Esophagus (tissue), 2 donors: Measurements from ENCODE around the gene AP3S2. TPM values are rescaled to one million over a fixed set of nuclear protein-coding genes. Genes with fewer than 3 reads are reported as not detected.
"Not testable (repeated sequence)": the region's sequence is repeated elsewhere in the genome, so short reads cannot be mapped to it uniquely, and the experiment has no call there.

Experiments used
- H3K27ac ChIP-seq, 2 donors: one replicate each; pipeline ENCODE4 v1.5.1; 2013; ENCODE audit warnings: low read depth in 2 of 2, mild to moderate bottlenecking in 2 of 2, inconsistent platforms in 1 of 2, low read length in 1 of 2, moderate library complexity in 1 of 2
- H3K27me3 ChIP-seq, 2 donors: one replicate each; pipeline ENCODE4 v1.6.1; 2013; ENCODE audit warnings: low read length in 2 of 2, control low read depth in 1 of 2, mild to moderate bottlenecking in 1 of 2; ENCODE audit not compliant: insufficient read depth in 2 of 2, control insufficient read depth in 1 of 2
- H3K36me3 ChIP-seq, 2 donors: one replicate each; pipeline ENCODE4 v1.6.1; 2013; ENCODE audit warnings: low read length in 1 of 2; ENCODE audit not compliant: control insufficient read depth in 2 of 2, insufficient read depth in 2 of 2
- H3K4me1 ChIP-seq, 2 donors: one replicate each; pipeline ENCODE4 v1.6.1; 2013; ENCODE audit warnings: low read length in 1 of 2; ENCODE audit not compliant: control insufficient read depth in 2 of 2, insufficient read depth in 2 of 2
- H3K4me3 ChIP-seq, 2 donors: one replicate each; pipeline ENCODE4 v1.5.1; 2013; ENCODE audit warnings: low read length in 2 of 2, mild to moderate bottlenecking in 2 of 2, low read depth in 1 of 2, moderate library complexity in 1 of 2
- H3K9me3 ChIP-seq, 2 donors: one replicate each; pipeline ENCODE4 v1.6.1; 2013; ENCODE audit warnings: mild to moderate bottlenecking in 2 of 2, low read depth in 1 of 2, low read length in 1 of 2, moderate library complexity in 1 of 2; ENCODE audit not compliant: control insufficient read depth in 2 of 2, insufficient read depth in 1 of 2
- WGBS, 2 donors: extraction: QIAGEN DNeasy Blood & Tissue Kit; methylation state at CpG; one replicate each; pipeline ENCODE4 v1.1.7; 2013; 5-methylcytosine and 5-hydroxymethylcytosine counted together
- polyA plus RNA-seq, 2 donors: library from polyadenylated mRNA; stranded (reverse); fragments of 200-250 nt; gene quantifications; one replicate each; pipeline ENCODE4 v1.2.3, GENCODE V29; 2013
- donor health status: healthy with polysubstance abuse.
- donor health status: Bipolar disorder and iron deficiency.

Gene AP3S2
- polyA plus RNA-seq, 2 donors: 6.0 to 11.6 TPM

DNA sequence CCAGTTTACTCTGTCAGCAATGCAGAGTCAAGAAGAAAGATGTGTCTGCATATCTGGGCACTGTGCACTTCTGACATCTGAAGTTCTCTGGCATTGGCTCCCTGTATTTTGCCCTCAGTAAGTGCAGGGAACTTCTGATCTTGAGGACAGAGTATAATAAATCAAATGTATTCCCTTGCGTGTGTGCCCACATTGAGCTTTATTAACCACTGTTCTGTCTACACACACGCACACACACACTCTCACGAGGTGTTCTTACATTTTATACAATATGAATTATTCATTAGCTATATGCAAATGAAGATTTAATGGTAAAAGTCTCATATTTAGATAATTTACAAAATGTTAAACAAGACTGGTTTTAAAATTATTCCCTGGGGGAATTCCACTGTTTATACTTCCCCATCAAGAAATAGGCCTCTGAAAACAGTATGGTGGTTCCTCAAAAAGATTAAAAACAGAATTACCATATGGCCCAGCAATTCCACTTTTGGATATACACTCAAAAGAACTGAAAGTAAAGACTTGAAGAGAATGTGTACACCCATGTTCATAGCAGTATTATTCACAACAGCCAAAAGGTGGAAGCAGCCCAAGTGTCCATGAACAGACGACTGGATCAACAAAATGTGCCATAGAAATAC is 54.5 kb downstream of the AP3S2 start:
- peaks cover 0 to 5% of the 10 kb centered on the region in 2 donors for H3K36me3 ChIP-seq
- peaks cover 0 to 19% of the 10 kb centered on the region in 2 donors for H3K4me1 ChIP-seq
- H3K27me3 ChIP-seq: no peaks in the 10 kb centered on the region
- no peak overlapping the region for H3K4me3 ChIP-seq
- no peak overlapping the region for H3K27ac ChIP-seq
- 73 to 85% methylated on average over 4 of the region's 4 CpGs for WGBS, 2 donors
- H3K9me3 ChIP-seq: no peaks in the 10 kb centered on the region

DNA sequence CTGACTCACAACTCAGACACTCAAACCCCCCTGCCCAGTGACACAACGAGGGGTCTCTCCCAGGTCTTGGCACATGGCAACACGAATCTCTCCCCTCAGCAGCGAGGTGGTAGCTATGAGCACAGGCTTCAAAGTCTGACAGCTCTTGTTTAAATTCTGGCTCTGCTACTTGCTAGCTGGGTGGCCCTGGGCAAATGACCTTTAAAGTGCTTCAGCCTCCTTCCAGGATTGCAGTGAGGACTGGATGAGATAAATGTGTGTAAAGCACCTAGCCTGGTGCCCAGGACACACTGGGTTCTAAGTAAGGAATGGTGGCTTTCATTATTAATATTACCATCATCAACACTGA is 56.0 kb downstream of the AP3S2 start:
- Histone ChIP-seq H3K4me3 (no peak overlapping the region), H3K4me1 (peaks cover 0 to 19% of the 10 kb centered on the region in 2 donors), H3K9me3 (no peaks in the 10 kb centered on the region), H3K27me3 (no peaks in the 10 kb centered on the region), H3K36me3 (peaks cover 0 to 14% of the 10 kb centered on the region in 2 donors), H3K27ac (peak overlapping the region; percentile 86 to 88)
- 45 to 60% methylated on average over 3 of the region's 3 CpGs for WGBS, 2 donors

DNA sequence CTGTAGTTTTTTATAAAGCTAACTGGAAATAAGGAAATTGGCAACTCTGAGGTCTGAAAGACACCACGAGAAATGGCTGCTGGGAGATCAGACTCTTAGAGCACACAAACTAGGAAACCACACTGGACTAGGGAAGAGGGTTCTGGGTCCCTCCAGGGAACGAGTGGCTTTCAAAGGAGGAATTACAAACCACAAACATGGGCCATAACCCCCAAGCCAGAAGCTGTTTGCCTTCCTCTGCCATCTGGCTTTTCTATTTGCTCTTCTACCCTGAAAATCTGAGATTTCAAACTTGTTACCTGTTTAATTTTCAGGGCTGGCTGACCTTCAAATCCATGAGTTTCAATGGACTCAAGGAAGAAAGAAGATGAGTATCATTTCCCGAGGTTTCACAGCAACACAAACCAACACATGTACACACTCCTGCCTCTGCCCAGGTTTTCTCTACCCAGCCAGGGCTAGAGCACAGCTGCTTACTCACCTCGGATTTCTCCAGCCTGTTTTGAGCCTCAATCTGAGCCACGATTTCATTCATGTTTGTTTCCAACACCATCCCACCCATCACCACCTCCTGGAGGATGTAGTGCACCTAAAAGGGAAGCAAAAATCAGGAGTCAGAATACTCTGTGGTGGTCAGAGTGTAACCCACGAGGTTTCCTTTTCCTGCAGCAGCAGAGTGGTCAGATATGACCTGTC is 56.5 kb downstream of the AP3S2 start:
- 31 to 42% methylated on average over 6 of the region's 6 CpGs for WGBS, 2 donors
- Histone ChIP-seq H3K4me3 (no peak overlapping the region), H3K27me3 (no peaks in the 10 kb centered on the region), H3K36me3 (peaks cover 0 to 14% of the 10 kb centered on the region in 2 donors), H3K9me3 (no peaks in the 10 kb centered on the region), H3K4me1 (peaks cover 0 to 19% of the 10 kb centered on the region in 2 donors), H3K27ac (peak overlapping the region; percentile 86 to 88)

DNA sequence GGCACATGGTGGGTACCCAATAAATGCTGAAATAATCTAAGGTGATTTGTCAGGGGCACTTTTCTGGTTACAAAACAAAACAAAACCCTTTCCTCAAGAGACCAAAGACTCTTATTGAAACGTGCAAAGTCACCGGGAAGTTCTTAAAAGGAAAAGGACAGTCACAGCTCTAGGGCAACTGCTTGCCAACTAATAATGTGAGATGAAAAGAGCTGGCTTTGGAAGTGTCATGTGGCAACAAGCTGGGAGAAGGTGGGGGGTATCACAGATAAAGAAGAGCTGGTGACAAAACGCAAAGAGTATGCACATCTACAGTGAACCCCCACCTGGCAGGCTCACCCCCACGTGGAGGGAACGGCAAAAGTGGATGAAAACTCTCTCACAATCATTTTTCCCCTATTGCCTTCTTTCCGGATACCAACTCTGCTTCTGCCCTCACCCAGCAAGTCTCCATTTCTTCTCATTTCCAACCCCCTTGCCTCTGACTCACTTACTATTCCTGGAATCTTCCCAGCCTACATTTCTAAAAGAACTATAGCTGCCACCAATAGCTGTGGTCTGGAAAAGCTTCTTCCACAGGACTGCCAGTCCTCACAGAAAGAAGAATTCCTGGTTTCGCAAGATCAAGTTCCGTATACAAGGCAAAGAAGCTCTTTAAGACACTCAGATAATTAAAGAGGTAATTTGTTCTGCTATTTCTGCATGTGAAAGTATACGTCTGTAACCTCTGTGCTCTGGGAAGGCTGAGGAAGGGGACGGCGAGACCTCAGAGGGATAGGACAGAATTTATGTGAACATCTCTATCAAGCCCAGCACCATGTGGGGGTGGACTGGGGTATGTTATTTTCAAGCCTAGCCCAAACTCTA is 57.3 kb downstream of the AP3S2 start:
- peak overlapping the region; percentile 86 to 88 for H3K27ac ChIP-seq
- no peaks in the 10 kb centered on the region for H3K27me3 ChIP-seq
- H3K4me1 ChIP-seq: peaks cover 0 to 19% of the 10 kb centered on the region in 2 donors
- H3K9me3 ChIP-seq: no peaks in the 10 kb centered on the region
- 37 to 52% methylated on average over 11 of the region's 11 CpGs for WGBS, 2 donors
- peaks cover 0 to 14% of the 10 kb centered on the region in 2 donors for H3K36me3 ChIP-seq
- H3K4me3 ChIP-seq: no peak overlapping the region

DNA sequence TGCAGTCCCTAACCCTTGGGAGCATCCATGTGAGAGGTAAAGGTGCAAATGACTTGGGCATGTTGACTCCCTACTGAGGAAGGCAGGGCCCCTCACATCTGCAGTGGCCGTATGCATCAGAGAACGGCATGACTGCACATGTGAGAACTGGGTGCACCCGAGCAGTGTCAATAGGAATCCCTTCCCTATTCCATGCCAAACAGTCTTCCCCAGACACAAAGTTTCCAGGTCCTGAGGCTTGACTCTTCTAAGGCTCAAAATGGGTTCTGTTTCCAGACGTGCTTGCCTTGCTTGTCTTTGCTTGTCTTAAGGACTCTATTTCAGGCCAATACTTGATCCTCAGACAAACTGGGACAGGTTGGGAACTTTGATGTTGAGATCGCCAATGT is 58.6 kb downstream of the AP3S2 start:
- Histone ChIP-seq H3K27ac (peak overlapping the region; percentile 86 to 88), H3K4me3 (no peak overlapping the region), H3K27me3 (no peaks in the 10 kb centered on the region), H3K4me1 (peaks cover 0 to 19% of the 10 kb centered on the region in 2 donors), H3K9me3 (no peaks in the 10 kb centered on the region), H3K36me3 (peaks cover 2 to 14% of the 10 kb centered on the region in 2 donors)
- WGBS, 2 donors: 58 to 66% methylated on average over 5 of the region's 5 CpGs

DNA sequence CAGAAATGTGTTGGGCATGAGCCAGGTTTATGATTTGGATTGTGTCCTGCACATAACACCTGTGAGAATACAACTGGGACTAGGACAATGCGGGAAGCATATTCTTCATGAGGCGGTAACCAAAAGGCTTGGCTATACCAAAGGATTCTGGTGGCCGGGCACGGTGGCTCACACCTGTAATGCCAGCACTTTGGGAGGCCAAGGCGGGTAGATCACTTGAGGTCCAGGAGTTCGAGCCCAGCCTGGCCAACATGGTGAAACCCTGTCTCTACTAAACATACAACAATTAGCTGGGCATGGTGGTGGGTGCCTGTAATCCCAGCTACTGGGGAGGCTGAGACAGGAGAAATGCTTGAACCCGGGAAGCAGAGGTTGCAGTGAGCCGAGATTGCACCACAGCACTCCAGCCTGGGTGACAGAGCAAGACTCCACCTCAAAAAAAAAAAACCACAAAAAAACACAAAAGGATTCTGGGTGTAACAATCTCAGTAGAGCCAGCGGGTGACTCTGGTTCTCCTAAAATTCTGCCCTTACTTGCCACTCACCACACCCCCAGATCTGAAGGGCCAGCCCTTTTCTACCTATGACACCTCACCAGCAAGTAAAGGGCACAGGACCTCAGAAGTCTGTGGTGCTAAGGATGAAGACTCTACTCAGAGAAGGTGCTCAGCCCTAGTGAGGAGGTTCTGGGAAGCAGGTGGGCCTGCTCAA is 59.2 kb downstream of the AP3S2 start:
- not testable (repeated sequence) for H3K9me3 ChIP-seq, H3K4me3 ChIP-seq, H3K27me3 ChIP-seq
- 83 to 85% methylated on average over 9 of the region's 9 CpGs for WGBS, 2 donors
- Histone ChIP-seq H3K27ac (peak overlapping the region; percentile 86 to 88), H3K4me1 (peaks cover 0 to 19% of the 10 kb centered on the region in 2 donors), H3K36me3 (peaks cover 2 to 14% of the 10 kb centered on the region in 2 donors)

DNA sequence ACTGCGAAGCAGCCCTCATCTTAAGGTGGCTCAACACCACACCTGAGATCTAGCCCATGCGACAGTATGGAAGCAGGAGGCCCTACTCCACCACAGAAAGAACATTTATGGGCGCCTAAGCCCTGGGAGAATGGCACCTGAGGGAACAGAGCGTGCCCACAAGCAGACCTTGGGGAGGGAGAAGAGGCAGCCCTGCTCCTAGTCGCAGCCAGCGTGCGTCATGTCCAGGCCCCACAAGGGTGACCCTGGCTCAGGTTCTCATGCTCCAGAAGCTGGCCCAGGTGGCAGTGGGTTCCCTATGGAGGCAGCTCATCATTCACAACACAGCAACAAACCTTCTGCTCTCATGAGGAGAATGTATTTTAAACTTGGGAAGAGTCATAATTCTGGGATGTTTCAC is 59.8 kb downstream of the AP3S2 start:
- Histone ChIP-seq H3K36me3 (peaks cover 2 to 14% of the 10 kb centered on the region in 2 donors), H3K27me3 (no peaks in the 10 kb centered on the region), H3K9me3 (no peaks in the 10 kb centered on the region), H3K4me3 (no peak overlapping the region), H3K4me1 (peaks cover 0 to 19% of the 10 kb centered on the region in 2 donors), H3K27ac (peak overlapping the region in 1 of 2 donors; percentile 88)
- 95 to 97% methylated on average over 7 of the region's 7 CpGs for WGBS, 2 donors

DNA sequence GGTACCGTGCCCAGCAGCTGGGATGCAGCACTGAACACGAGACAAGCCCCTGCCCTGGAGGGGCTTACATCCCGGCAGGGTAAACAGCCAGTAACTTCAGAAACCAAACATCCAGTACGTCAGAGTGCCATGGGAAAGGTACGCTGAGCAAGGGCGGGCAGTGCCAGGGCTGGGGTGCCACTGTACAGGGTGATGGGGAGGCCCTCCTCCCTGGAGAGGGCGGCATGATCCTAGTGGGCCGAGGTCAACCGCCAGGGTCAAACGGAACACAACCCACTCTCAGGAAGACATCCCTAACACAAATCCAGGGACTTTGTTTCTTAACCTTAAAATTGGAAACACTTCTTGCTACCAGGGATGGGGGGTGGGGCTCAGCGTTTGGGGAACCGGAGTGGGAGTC is 63.2 kb downstream of the AP3S2 start:
- 92% methylated on average over 12 of the region's 12 CpGs for WGBS, 2 donors
- no peak overlapping the region for H3K27ac ChIP-seq
- H3K4me1 ChIP-seq: peaks cover 6 to 30% of the 10 kb centered on the region in 2 donors
- H3K4me3 ChIP-seq: no peak overlapping the region
- no peaks in the 10 kb centered on the region for H3K27me3 ChIP-seq
- no peaks in the 10 kb centered on the region for H3K9me3 ChIP-seq
- H3K36me3 ChIP-seq: peaks cover 2 to 14% of the 10 kb centered on the region in 2 donors
